A673 (cell line): Measurements from ENCODE around the gene UPK2.

ENCODE experiments used
- CTCF ChIP-seq: fragments of 300-800, 200-600 bp; sonication (generic); conservative IDR thresholded peaks from 2 replicates; pipeline ENCODE4 v1.5.1; 2017; ENCODE audit warnings: low read depth, mild to moderate bottlenecking, antibody characterized with exemption, low read length, moderate library complexity, mixed read lengths
- EZH2 ChIP-seq: fragments of 200-600 bp; sonication (generic); IDR thresholded peaks from 2 replicates; pipeline ENCODE4 v1.6.1; 2017; ENCODE audit warnings: borderline replicate concordance, low read depth, mild to moderate bottlenecking, mixed read lengths, antibody characterized with exemption, low read length; ENCODE audit not compliant: poor library complexity, severe bottlenecking

DNA sequence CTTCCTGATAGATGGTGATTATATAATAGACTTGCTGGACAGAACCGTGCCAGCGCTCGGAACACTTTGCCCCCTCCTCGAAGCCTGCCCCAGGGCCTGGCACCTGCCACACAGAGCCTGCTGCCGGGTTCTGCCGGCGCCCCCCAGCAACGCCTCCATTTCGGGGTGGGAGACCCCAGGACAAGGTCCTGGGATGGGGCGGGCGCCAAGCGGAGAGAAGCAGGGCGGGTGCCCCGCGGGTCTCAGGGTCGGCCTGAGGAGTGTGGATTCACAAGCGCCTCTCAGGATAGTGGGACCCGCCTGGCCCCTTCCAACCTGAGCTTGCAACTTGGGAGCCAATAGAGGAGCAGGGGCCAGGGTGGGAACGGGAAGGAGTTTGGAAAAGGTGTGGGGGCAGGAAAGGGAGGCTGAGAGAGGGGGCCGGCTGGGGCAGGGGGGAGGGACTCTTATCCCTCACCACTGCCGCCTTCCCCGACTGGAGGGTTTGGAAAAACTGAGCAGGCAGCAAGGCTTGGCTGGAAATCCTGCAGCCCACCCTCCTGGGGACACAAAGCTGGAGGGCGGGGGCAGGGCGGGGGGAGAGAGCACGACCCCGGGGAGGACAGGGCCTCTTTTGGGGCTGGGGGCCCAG, 27.1 kb upstream of the UPK2 start:
- TF ChIP-seq CTCF (0 out of 2 replicates have a peak, but pooled peaks have one; percentile 13), EZH2 (no peak)
